ENCODE measurements around the gene EEPD1.
"Not testable (repeated sequence)": the region's sequence is repeated elsewhere in the genome, so short reads cannot be mapped to it uniquely, and the experiment has no call there.

EEPD1 gene

DNA sequence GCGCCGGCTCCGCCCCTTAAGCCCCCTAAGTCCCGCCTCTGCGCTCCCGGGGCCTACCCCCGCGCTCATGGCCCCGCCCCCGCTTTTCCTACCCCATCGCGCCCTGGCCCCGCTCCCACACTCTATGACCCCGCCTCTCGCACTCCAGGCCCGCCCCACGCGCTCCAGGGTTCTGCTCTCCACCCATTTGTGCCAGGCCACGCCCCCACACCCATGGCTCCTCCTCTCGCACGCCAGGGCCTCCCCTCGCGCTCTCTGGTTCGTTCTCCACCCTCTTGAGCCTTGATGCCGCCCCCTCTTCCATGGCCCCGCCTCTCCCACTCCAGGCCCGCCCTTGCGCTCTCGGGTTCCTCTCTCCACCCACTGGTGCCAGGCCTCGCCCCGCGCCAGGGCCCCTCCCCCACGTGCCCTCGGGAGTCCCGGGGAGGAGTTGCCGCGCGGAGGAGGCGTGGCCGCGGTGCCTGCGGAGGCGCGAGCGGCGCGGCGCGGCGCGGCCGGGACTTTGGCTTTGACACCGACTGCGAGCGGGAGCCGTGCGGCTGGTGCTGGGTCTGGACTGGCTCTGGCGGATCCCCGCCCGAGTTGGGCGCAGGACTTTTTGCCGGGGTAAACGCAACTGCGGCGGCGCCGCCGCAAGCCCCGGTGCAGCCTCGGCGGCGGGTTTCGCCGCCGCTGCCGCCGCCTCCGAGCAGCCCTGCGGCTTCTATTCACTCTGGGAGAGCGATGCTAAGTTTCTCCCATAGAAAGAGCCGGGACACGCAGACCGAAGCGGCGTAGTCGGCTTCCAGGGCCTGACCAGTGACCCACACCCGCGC is at the start of gene EEPD1:
TSS of gene EEPD1 (plus strand) at position 499 of the 815 bp plus-strand sequence. CDS start 1,071 bp downstream, outside the sequence.
- peak; percentile 100 for DNase-seq

DNA sequence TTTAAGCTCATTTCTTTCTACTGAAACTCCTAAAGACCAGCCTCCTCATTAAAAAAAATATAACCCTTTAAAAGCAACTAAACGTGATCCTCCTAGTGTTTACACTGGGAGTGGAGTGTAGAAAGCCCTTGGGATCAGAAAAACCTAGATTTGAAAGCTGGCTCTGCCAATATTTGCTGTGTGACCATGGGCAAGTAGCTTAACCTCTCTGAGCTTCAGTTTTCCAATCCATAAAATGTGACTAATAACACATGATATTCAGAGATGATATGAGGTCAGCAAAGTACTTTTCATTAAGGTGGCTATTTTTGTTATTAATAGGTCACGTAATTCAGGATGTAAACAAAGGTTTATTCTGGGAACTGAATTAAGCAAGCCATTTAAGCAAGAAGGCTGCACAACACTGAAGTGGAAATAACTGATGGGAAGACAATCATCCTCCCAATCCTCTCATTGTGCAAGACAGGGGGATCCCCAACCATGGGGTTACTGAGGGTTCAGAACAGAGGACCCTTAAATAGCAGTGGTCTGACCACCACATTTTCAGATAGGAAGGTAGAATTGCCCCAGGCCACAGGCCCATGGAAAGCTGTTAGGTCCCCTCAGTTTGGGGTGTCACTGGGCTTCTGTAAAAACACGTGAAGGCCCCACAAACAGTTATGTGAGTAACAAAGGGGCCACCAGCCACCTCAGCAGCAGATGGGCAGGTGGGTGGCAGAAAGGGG is 49.1 kb upstream of the EEPD1 start:
- no peak for DNase-seq

GRCh38 chr7:36106972-36107908 is 45.8 kb upstream of the EEPD1 start:
- not testable (repeated sequence) for DNase-seq

- DNase-seq, result no peak
These were observed 45.0 kb upstream of the EEPD1 start for GRCh38 chr7:36107926-36108631.

DNA sequence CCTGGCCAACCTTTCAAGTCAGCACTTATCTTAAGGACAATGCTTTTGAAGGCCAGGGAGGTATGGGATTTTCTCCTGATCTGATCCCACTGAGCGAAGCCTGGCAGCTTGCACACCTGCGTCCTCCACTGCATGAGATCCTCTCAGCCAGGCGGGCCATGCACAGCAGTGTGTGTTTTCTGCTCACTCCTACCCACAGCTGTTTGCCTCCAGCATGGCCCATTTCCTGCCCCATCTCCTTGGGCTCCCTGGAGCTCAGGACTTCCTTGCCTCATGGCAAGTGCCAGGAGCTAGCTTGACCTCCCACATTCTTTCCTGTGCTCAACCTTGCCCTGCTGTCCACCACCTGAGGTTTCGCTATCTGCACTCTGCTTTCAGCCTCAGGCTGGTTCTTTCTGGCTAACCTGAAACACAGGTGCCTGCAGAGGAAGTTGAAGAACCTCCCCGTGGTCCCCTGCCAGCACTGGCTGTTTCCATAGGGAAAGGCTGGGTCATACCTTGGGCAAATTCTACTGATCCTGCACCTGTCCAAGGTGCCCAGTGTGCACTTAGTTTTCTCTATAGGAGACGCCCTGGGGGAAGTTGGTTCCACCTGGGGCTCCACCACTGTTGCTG is 43.9 kb upstream of the EEPD1 start:
- DNase-seq, result no peak

GRCh38 chr7:36110584-36110983 is 42.5 kb upstream of the EEPD1 start:
- no peak for DNase-seq

- DNase-seq, result no peak
These were observed 40.1 kb upstream of the EEPD1 start for GRCh38 chr7:36112969-36113368.

DNA sequence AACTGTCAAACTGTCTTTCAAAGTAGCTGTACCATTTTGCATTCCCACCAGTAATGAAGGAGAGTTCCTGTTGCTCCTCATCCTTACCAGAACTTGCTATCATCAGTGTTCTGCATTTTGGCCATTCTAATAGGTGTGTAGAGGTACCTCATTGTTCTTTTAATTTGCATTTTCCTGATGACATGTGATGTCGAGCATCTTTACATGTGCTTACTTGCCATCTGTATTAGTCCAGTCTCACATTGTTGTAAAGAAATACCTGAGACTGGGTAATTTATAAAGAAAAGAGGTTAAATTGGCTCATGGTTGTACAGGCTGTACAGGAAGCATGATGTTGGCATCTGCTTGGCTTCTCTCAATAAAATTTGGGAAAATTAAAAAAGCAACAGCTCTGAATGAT is 38.7 kb upstream of the EEPD1 start:
- DNase-seq, result no peak

- peak; percentile 87 for DNase-seq
These were observed 37.4 kb upstream of the EEPD1 start for GRCh38 chr7:36115448-36116321.

DNA sequence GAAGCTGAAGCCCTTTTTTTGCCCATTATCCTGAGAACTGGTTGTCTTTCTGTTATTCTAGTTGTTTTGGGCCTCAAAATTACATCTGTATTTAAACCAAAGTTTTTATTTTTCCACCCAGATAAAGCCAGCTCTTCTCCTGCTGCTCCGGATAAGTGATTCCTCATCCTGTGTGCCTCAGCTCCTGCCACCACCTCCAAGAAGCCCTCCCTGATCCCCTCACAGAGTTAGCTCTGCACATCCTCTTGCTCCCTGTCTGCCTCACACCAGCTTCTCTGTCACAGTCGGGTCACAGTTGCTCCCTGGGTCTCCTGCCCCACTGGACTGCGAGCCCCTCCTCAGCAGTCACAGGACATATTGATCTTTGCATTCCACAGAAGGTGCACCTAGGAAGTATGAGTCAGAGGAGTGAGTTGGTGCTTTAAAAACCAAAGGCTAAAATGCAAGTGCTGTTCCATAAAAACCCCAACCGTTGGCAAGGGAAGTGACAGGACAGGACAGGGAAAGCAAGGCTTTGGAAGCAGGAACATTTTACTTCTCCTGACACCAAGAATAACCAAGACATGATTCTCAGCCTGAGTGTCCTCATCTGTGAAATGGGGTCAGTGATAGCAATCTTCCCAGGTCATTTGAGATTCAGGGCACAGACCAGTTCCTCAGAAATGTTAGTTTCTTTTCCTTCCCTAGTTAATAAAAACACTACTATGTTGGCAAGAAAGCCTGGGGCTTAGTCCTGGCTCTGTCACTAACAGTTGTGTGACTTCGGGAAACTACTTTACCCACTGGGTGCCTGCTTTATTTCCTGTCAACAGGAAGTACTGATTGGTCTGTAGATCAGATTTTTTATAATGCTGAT is 36.5 kb upstream of the EEPD1 start:
- DNase-seq, result no peak

- DNase-seq, result no peak
These were observed 35.7 kb upstream of the EEPD1 start for GRCh38 chr7:36117203-36117840.

GRCh38 chr7:36118344-36118743 is 34.7 kb upstream of the EEPD1 start:
- no peak for DNase-seq

DNA sequence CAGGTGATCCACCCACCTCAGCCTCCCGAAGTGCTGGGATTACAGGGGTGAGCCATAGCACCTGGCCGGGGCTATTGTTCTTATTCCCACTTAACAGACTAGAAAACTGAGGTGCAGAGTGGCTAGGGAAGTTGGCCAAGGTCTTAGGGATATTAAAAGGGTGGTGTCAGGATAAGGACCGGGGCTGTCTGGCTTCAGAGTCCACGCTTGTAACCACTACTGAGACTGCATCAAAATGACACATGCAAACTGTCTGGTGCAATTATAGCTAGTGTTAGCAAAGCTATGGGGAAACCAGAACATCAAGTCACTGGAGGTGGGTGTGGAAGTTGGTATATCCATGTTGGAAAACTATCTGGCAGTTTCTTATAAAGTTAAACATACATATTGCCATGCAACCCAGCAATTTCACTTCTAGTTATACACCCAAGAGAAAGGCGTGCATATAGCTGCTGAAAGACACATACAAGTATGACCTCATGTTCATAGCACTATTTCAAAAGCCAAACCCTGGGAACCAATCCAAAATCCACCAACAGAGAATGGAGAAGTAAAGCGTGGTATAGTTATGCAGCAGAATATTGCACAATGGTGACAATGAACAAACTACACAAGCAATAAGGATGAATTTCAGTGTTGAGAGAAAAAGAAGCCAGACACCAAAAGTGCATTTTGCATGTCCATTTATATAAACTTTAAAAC is 33.9 kb upstream of the EEPD1 start:
- DNase-seq, result no peak

DNA sequence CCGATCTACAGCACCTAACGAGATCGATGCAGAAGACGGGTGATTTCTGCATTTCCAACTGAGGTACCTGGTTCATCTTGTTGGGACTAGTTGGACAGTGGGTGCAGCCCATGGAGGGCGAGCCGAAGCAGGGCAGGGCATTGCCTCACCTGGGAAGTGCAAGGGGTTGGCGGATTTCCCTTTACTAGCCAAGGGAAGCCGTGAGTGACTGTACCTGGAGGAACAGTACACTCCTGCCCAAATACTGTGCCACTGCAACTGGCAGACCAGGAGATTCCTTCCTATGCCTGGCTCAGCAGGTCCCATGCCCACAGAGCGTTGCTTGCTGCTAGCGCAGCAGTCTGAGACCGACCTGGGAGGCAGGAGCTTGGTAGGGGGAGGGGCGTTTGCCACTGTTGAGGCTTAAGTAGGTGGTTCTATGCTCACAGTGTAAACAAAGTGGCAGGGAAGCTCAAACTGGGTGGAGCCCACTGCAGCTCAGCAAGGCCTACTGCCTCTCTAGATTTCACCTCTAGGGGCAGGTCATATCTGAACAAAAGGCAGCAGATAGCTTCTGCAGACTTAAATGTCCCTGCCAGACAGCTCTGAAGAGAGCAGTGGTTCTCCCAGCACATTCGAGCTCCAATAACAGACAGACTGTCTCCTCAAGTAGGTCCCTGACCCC is 32.9 kb upstream of the EEPD1 start:
- not testable (repeated sequence) for DNase-seq

GRCh38 chr7:36125630-36126029 is 27.4 kb upstream of the EEPD1 start:
- DNase-seq, result not testable (repeated sequence)

- DNase-seq, result no peak
These were observed 25.8 kb upstream of the EEPD1 start for GRCh38 chr7:36127075-36127740.

- no peak for DNase-seq
These were observed 24.5 kb upstream of the EEPD1 start for GRCh38 chr7:36128448-36129047.
